Common myeloid progenitor, CD34-positive (primary cell): ENCODE measurements around the gene LIFR.
A peak's percentile ranks its signal among the peaks of the same experiment; 100 is the strongest.

ENCODE experiments used
- CTCF ChIA-PET: fragments of 350-600 bp; sonication (Branson Sonifier 250); formaldehyde crosslinking; loops from one replicate; lab custom pipeline; 2021; ENCODE audit warnings: antibody characterized with exemption; lab: Charles Lee
- POLR2A ChIA-PET: fragments of 350-600 bp; sonication (Branson Sonifier 250); formaldehyde crosslinking; loops from one replicate; lab custom pipeline; 2021; ENCODE audit warnings: antibody characterized with exemption; lab: Charles Lee
- DNase-seq, 3 donors: peaks; one replicate each; pipeline versions ENCODE4 v3.0.0 to v3.0.0-alpha.2; 2013
- H3K27ac ChIP-seq, 2 experiments: 1 replicate in 1 of 2; 2 replicates in 1 of 2; pipeline ENCODE4 v1.7.0; 2013; ENCODE audit warnings: inconsistent platforms in 2 of 2, low read length in 2 of 2, mild to moderate bottlenecking in 2 of 2, low read depth in 1 of 2, moderate library complexity in 1 of 2; ENCODE audit not compliant: severe bottlenecking in 2 of 2, insufficient read depth in 1 of 2, poor library complexity in 1 of 2
- H3K27me3 ChIP-seq, 5 experiments: replicated peaks in 2 of 5; 1 replicate in 3 of 5; 2 replicates in 2 of 5; pipeline versions ENCODE4 v1.6.1 to v1.7.0; 2013; ENCODE audit warnings: low read length in 4 of 5, mild to moderate bottlenecking in 2 of 5, moderate library complexity in 2 of 5, inconsistent platforms in 1 of 5; ENCODE audit not compliant: insufficient read depth in 5 of 5, control insufficient read depth in 4 of 5
- H3K36me3 ChIP-seq, 4 experiments: 1 replicate in 2 of 4; 2 replicates in 2 of 4; pipeline versions ENCODE4 v1.6.1 to v1.7.0; 2013; ENCODE audit warnings: low read length in 3 of 4, control low read depth in 1 of 4, mild to moderate bottlenecking in 1 of 4; ENCODE audit not compliant: control insufficient read depth in 4 of 4, insufficient read depth in 4 of 4
- H3K4me1 ChIP-seq, 4 experiments: 1 replicate in 3 of 4; 2 replicates in 1 of 4; pipeline versions ENCODE4 v1.6.1 to v1.7.1; 2013; ENCODE audit warnings: low read length in 3 of 4, mild to moderate bottlenecking in 3 of 4, control low read depth in 1 of 4, inconsistent platforms in 1 of 4, moderate library complexity in 1 of 4; ENCODE audit not compliant: control insufficient read depth in 4 of 4, insufficient read depth in 4 of 4; ENCODE audit errors: control extremely low read depth in 1 of 4
- H3K4me3 ChIP-seq, 7 experiments: 1 replicate in 4 of 7; 2 replicates in 3 of 7; pipeline versions ENCODE4 v1.5.1 to v1.7.0; 2013; ENCODE audit warnings: mild to moderate bottlenecking in 7 of 7, low read length in 6 of 7, moderate library complexity in 6 of 7, inconsistent platforms in 2 of 7, low read depth in 2 of 7, control low read depth in 1 of 7; ENCODE audit not compliant: insufficient read depth in 4 of 7, control insufficient read depth in 1 of 7; ENCODE audit errors: extremely low read depth in 1 of 7
- H3K9me3 ChIP-seq, 5 experiments: 1 replicate in 4 of 5; 2 replicates in 1 of 5; pipeline versions ENCODE4 v1.6.1 to v1.7.1; 2013; ENCODE audit warnings: low read length in 4 of 5, mild to moderate bottlenecking in 2 of 5, inconsistent platforms in 1 of 5, low read depth in 1 of 5, moderate library complexity in 1 of 5; ENCODE audit not compliant: control insufficient read depth in 4 of 5, insufficient read depth in 2 of 5; ENCODE audit errors: control extremely low read depth in 1 of 5
- WGBS: methylation state at CpG from one replicate; pipeline ENCODE4 v1.1.5; 2013; ENCODE audit not compliant: insufficient coverage; 5-methylcytosine and 5-hydroxymethylcytosine counted together

The LIFR gene

GRCh38 chr5:38479315-38479904 lies 77.0 kb downstream of the LIFR start:
- DNase-seq = no peak
- ChIA-PET CTCF (interaction anchor here (1.3 kb wide), 1 partner anchor 11 kb away, joined by 4 read pairs; no protein-coding TSS in a partner anchor), POLR2A (no interaction called here)
- Histone ChIP-seq H3K27me3 (peaks cover 20 to 74% (median 39%) of the 10 kb centered on the region in 5 experiments), H3K9me3 (no peaks in the 10 kb centered on the region), H3K4me3 (no peak overlapping the region), H3K4me1 (no peaks in the 10 kb centered on the region), H3K27ac (no peak overlapping the region), H3K36me3 (no peaks in the 10 kb centered on the region)
- 48% methylated on average over 3 of the region's 6 CpGs for WGBS

GRCh38 chr5:38478878-38479277 lies 77.6 kb downstream of the LIFR start:
- Histone ChIP-seq H3K4me3 (no peak overlapping the region), H3K36me3 (no peaks in the 10 kb centered on the region), H3K27me3 (peaks cover 20 to 75% (median 38%) of the 10 kb centered on the region in 5 experiments), H3K4me1 (no peaks in the 10 kb centered on the region), H3K9me3 (no peaks in the 10 kb centered on the region), H3K27ac (no peak overlapping the region)
- WGBS = 85% methylated on average over 2 of the region's 3 CpGs
- DNase-seq = no peak
- CTCF ChIA-PET = interaction anchor here (1.3 to 1.4 kb wide), 2 partner anchors 11 to 36 kb away, joined by 4 to 6 read pairs; no protein-coding TSS in a partner anchor
- POLR2A ChIA-PET = no interaction called here

- no peak overlapping the region for H3K4me3 ChIP-seq
- ChIA-PET POLR2A (no interaction called here), CTCF (interaction anchor here (1.4 to 1.5 kb wide), 2 partner anchors 9 to 36 kb away, joined by 4 to 6 read pairs; no protein-coding TSS in a partner anchor)
- H3K4me1 ChIP-seq = no peaks in the 10 kb centered on the region
- H3K27me3 ChIP-seq = peaks cover 20 to 78% (median 34%) of the 10 kb centered on the region in 5 experiments
- WGBS = no CpG with 5 or more reads among the region's 3 CpGs
- DNase-seq = peak in 2 of 3 donors; percentile 15 to 21
- no peaks in the 10 kb centered on the region for H3K9me3 ChIP-seq
- H3K27ac ChIP-seq = no peak overlapping the region
- H3K36me3 ChIP-seq = no peaks in the 10 kb centered on the region
These were observed 78.3 kb downstream of the LIFR start for GRCh38 chr5:38478166-38478565.

GRCh38 chr5:38473008-38473407 lies 83.4 kb downstream of the LIFR start:
- no peaks in the 10 kb centered on the region for H3K9me3 ChIP-seq
- ChIA-PET POLR2A (no interaction called here), CTCF (interaction anchor here (1.3 kb wide), 1 partner anchor 31 kb away, joined by 5 read pairs; no protein-coding TSS in a partner anchor)
- WGBS = 36% methylated on average over 8 of the region's 8 CpGs
- H3K27me3 ChIP-seq = peaks cover 13 to 85% (median 31%) of the 10 kb centered on the region in 5 experiments
- no peaks in the 10 kb centered on the region for H3K4me1 ChIP-seq
- H3K4me3 ChIP-seq = no peak overlapping the region
- no peak overlapping the region for H3K27ac ChIP-seq
- no peak for DNase-seq
- no peaks in the 10 kb centered on the region for H3K36me3 ChIP-seq

GRCh38 chr5:38472541-38472940 lies 83.9 kb downstream of the LIFR start:
- CTCF ChIA-PET = interaction anchor here (0.9 to 1.4 kb wide), 2 partner anchors 11 to 31 kb away, joined by 3 read pairs; no protein-coding TSS in a partner anchor
- peaks cover 11 to 86% (median 33%) of the 10 kb centered on the region in 5 experiments for H3K27me3 ChIP-seq

GRCh38 chr5:38471709-38472108 lies 84.7 kb downstream of the LIFR start:
- POLR2A ChIA-PET = no interaction called here
- WGBS = 98% methylated on average over 4 of the region's 4 CpGs

More at GRCh38 chr5:38472541-38472940, 83.9 kb downstream of the LIFR start:
- DNase-seq = no peak
- no peaks in the 10 kb centered on the region for H3K9me3 ChIP-seq
- WGBS = 88% methylated on average over 6 of the region's 7 CpGs
- no peaks in the 10 kb centered on the region for H3K36me3 ChIP-seq
- H3K4me1 ChIP-seq = no peaks in the 10 kb centered on the region
- no peak overlapping the region for H3K4me3 ChIP-seq
- no peak overlapping the region for H3K27ac ChIP-seq
- POLR2A ChIA-PET = no interaction called here

GRCh38 chr5:38469707-38470267 lies 86.7 kb downstream of the LIFR start:
- no peaks in the 10 kb centered on the region for H3K9me3 ChIP-seq
- no peaks in the 10 kb centered on the region for H3K36me3 ChIP-seq
- DNase-seq = no peak
- CTCF ChIA-PET = interaction anchor here (1.5 kb wide), 1 partner anchor 8 kb away, joined by 4 read pairs; no protein-coding TSS in a partner anchor
- H3K4me1 ChIP-seq = no peaks in the 10 kb centered on the region
- no peak overlapping the region for H3K4me3 ChIP-seq
- POLR2A ChIA-PET = interaction anchor here (0.6 kb wide), 1 partner anchor 155 kb away, joined by 3 read pairs; no protein-coding TSS in a partner anchor
- no peak overlapping the region for H3K27ac ChIP-seq
- H3K27me3 ChIP-seq = peaks cover 6 to 97% (median 47%) of the 10 kb centered on the region in 5 experiments
- WGBS = 94% methylated on average over 6 of the region's 11 CpGs

More at GRCh38 chr5:38471709-38472108, 84.7 kb downstream of the LIFR start:
- no peak for DNase-seq
- H3K4me3 ChIP-seq = no peak overlapping the region
- no peak overlapping the region for H3K27ac ChIP-seq
- H3K36me3 ChIP-seq = no peaks in the 10 kb centered on the region
- CTCF ChIA-PET = interaction anchor here (0.9 to 1.4 kb wide), 2 partner anchors 12 to 30 kb away, joined by 3 read pairs; no protein-coding TSS in a partner anchor
- no peaks in the 10 kb centered on the region for H3K4me1 ChIP-seq
- peaks cover 8 to 91% (median 31%) of the 10 kb centered on the region in 5 experiments for H3K27me3 ChIP-seq
- H3K9me3 ChIP-seq = no peaks in the 10 kb centered on the region
